ENCODE measurements around the gene MRTO4. TPM values are rescaled to one million over a fixed set of nuclear protein-coding genes. Genes with fewer than 3 reads are reported as not detected.

MRTO4 gene
- total and polyA plus RNA-seq, 2 of the 13 experiments (the other 11 are each of a cell fraction or from before 2014, with no cell fraction given) = 28.1 to 59.2 TPM

- TF ChIP-seq ARID5B (CRISPR knock-in tag; IDR thresholded peaks at IDR 0.05) = peak; percentile 94
- no peak for TF ChIP-seq PRMT3 (CRISPR knock-in tag; IDR thresholded peaks at IDR 0.05; ENCODE audit: borderline replicate concordance, low read depth)
- TF ChIP-seq ZNF569 (CRISPR knock-in tag; IDR thresholded peaks at IDR 0.05; ENCODE audit: borderline replicate concordance) = no peak
- no peak for TF ChIP-seq CBX5 (CRISPR knock-in tag; IDR thresholded peaks at IDR 0.05; ENCODE audit: borderline replicate concordance)
- TF ChIP-seq ZNF629 (CRISPR knock-in tag; conservative IDR thresholded peaks at IDR 0.05) = no peak
- TF ChIP-seq ZNF850 (CRISPR knock-in tag; conservative IDR thresholded peaks at IDR 0.05) = no peak
- no peak for TF ChIP-seq IRF1 (CRISPR knock-in tag; IDR thresholded peaks at IDR 0.05; ENCODE audit: low read depth)
- TF ChIP-seq JUN (CRISPR knock-in tag; IDR thresholded peaks at IDR 0.05) = no peak
- TF ChIP-seq NRL (CRISPR knock-in tag; IDR thresholded peaks at IDR 0.05; ENCODE audit: borderline replicate concordance) = no peak
- no peak for TF ChIP-seq ZNF180 (CRISPR knock-in tag; IDR thresholded peaks at IDR 0.05; ENCODE audit: borderline replicate concordance, low read depth)
- TF ChIP-seq ZNF263 (CRISPR knock-in tag; IDR thresholded peaks at IDR 0.05) = no peak
- TF ChIP-seq SIN3B (IDR thresholded peaks at IDR 0.05; ENCODE audit: low read length) = no peak
- TF ChIP-seq, protein P1, sequence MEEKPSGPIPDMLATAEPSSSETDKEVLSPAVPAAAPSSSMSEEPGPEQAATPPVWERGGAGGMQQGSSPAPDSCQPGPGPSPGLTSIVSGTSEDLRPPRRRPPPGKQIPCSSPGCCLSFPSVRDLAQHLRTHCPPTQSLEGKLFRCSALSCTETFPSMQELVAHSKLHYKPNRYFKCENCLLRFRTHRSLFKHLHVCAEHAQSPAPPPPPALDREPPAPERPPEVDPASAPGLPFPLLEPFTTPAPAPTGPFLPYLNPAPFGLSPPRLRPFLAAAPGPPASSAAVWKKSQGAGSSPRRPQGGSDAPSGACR (CRISPR knock-in tag; IDR thresholded peaks at IDR 0.05) = no peak
- no peak for TF ChIP-seq YY1 (IDR thresholded peaks at IDR 0.05; ENCODE audit: insufficient read depth, insufficient replicate concordance, low read depth, low read length)
- TF ChIP-seq HMGXB4 (CRISPR knock-in tag; IDR thresholded peaks at IDR 0.05; ENCODE audit: borderline replicate concordance in 1 of 2, low read depth in 1 of 2) = no peak
- no peak for TF ChIP-seq YEATS4 (CRISPR knock-in tag; IDR thresholded peaks at IDR 0.05; ENCODE audit: borderline replicate concordance)
- no peak; the same call in 1 of the 2 replicates for TF ChIP-seq MIER3 (CRISPR knock-in tag; IDR thresholded peaks at IDR 0.05; ENCODE audit: borderline replicate concordance)
- no peak for TF ChIP-seq ZFY (CRISPR knock-in tag; IDR thresholded peaks at IDR 0.05)
- TF ChIP-seq ZNF354B (CRISPR knock-in tag; IDR thresholded peaks at IDR 0.05) = no peak
- peak; percentile 86 for TF ChIP-seq MIXL1 (CRISPR knock-in tag; IDR thresholded peaks at IDR 0.05)
- TF ChIP-seq GATAD2A (CRISPR knock-in tag; IDR thresholded peaks at IDR 0.05) = peak; percentile 92
- no peak for TF ChIP-seq FOXC1 (CRISPR knock-in tag; IDR thresholded peaks at IDR 0.05; ENCODE audit: borderline replicate concordance)
- no peak for TF ChIP-seq ZNF274 (CRISPR knock-in tag; IDR thresholded peaks at IDR 0.05)
These were observed 28.4 kb upstream of the MRTO4 start (continued) for GRCh38 chr1:19222979-19223824.
